Liver (tissue), 3 donors: ENCODE data around the gene HEXIM1.

ENCODE experiments used
- ATF3 ChIP-seq: IDR thresholded peaks from 2 replicates; pipeline ENCODE4 v1.6.1; 2016; ENCODE audit warnings: antibody characterized with exemption
- CTCF ChIP-seq: fragments of 150-350 bp; IDR thresholded peaks from 2 replicates; pipeline ENCODE4 v1.5.1; 2017; ENCODE audit warnings: improper control_type of control experiment, low read depth, low read length; ENCODE audit not compliant: missing input control
- GABPA ChIP-seq, 2 donors: IDR thresholded peaks in 1 of 2; conservative IDR thresholded peaks in 1 of 2; 2 replicates each; pipeline ENCODE4 v1.6.1; 2016; ENCODE audit warnings: antibody characterized with exemption in 2 of 2, mild to moderate bottlenecking in 1 of 2, moderate library complexity in 1 of 2
- MAX ChIP-seq: IDR thresholded peaks from 2 replicates; pipeline ENCODE4 v1.6.1; 2016; ENCODE audit warnings: antibody characterized with exemption
- RAD21 ChIP-seq, 2 donors: IDR thresholded peaks; 2 replicates each; pipeline ENCODE4 v1.6.1; 2016; ENCODE audit warnings: antibody characterized with exemption in 2 of 2, mild to moderate bottlenecking in 2 of 2
- REST ChIP-seq: IDR thresholded peaks from 2 replicates; pipeline ENCODE4 v1.6.1; 2016; ENCODE audit warnings: antibody characterized with exemption, mild to moderate bottlenecking
- YY1 ChIP-seq: IDR thresholded peaks from 2 replicates; pipeline ENCODE4 v1.6.1; 2016; ENCODE audit warnings: antibody characterized with exemption, mild to moderate bottlenecking
- donor health status: healthy.
- donor health status: healthy.

GRCh38 chr17:45117334-45117733 lies 30.9 kb upstream of the HEXIM1 start:
- TF ChIP-seq CTCF (no peak), YY1 (no peak), ATF3 (no peak), REST (no peak), RAD21 (IDR thresholded peaks at IDR 0.05) (no peak), GABPA (IDR thresholded peaks at IDR 0.05 in 1 of 2, conservative IDR thresholded peaks at IDR 0.05 in 1 of 2) (no peak), MAX (no peak)
